Fibroblast of mammary gland (primary cell): ENCODE data around the gene MSI1.

Experiments used
- DNase-seq: peaks from one replicate; pipeline ENCODE4 v3.0.0-alpha.2; 2010; ENCODE audit warnings: low read depth
- H3K4me3 ChIP-seq: 2 replicates; pipeline ENCODE4 v1.5.1; 2011; ENCODE audit warnings: low read depth, mild to moderate bottlenecking, low read length, moderate library complexity; ENCODE audit not compliant: control insufficient read depth
- CTCF ChIP-seq: conservative IDR thresholded peaks from 2 replicates; pipeline ENCODE4 v1.5.1; 2011; ENCODE audit warnings: low read depth, low read length, inconsistent platforms; ENCODE audit not compliant: control insufficient read depth, insufficient read depth

Gene MSI1

DNA sequence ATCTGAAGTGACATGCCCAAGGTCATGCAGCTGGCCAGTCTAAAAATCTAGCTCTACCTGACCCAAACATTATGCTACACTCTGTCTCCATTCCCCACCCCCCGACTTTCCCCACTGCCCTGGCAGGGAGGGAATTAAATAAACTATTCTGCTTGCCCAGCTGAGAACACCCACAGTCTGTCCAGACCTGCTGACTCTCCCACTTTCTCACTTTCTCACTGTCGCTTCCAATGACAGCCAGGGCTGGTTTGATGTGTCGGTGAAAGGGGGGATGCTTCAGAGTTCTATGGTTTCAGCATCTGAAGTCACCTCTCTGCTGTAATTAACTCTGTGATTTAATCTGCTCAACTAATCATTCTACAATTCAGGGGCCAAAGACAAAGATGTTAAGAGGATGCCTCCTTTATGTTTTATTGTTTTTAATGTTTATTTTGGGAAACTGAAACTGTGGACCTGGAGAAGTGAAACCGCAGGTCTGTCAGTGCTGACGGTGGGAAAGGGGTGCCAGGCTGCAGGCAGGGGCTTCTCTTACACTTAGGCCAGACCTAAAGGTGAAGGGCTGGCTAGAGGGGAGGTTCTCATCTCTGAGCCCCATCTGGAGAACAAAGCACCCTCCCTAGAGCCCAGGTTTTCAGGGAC lies 8.1 kb upstream of the MSI1 start:
- H3K4me3 ChIP-seq = no peak overlapping the region
- TF ChIP-seq CTCF = no peak
- DNase-seq = no peak

DNA sequence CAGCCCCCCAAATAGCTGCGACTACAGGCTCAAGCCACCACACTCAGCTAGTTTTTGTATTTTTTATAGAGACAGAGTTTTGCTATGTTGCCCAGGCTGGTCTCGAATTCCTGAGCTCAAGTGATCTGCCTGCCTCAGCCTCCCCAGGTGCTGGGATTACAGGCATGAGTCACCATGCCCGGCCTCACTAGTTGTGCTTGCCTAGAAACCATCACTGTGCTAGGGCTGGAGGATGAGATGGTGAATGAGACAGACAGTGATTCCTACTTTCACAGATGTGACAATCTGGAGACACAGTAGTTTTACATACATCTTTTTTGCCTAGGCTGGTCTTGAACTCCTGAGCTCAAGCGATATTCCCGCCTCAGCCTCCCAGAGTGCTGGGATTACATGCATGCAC lies 7.5 kb upstream of the MSI1 start:
- no peak for DNase-seq
- TF ChIP-seq CTCF = no peak
- no peak overlapping the region for H3K4me3 ChIP-seq

DNA sequence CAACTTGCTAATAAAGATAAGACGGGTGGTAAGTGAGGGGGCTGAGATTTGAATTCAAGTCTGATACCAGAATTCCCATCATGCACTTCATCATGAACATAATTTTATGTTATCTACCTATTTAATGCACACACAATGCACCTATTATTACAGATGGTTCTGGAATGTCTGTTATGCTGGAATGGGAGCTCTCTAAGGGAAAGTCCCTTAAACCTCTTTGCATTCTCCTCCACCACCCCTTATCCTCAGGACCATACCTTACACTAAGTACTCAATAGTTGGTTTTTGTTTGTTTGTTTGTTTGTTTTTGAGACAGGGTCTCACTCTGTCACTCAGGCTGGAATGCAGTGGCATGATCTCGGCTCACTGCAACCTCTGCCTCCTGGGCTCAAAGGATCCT lies 7.0 kb upstream of the MSI1 start:
- no peak for DNase-seq
- no peak overlapping the region for H3K4me3 ChIP-seq
- TF ChIP-seq CTCF = no peak

- H3K4me3 ChIP-seq = no peak overlapping the region
- no peak for DNase-seq
- TF ChIP-seq CTCF = no peak
Observed at GRCh38 chr12:120373683-120374082, 4.7 kb upstream of the MSI1 start.

- no peak for DNase-seq
- no peak for TF ChIP-seq CTCF
- H3K4me3 ChIP-seq = no peak overlapping the region
Observed at GRCh38 chr12:120370343-120371243, 1.6 kb upstream of the MSI1 start.

DNA sequence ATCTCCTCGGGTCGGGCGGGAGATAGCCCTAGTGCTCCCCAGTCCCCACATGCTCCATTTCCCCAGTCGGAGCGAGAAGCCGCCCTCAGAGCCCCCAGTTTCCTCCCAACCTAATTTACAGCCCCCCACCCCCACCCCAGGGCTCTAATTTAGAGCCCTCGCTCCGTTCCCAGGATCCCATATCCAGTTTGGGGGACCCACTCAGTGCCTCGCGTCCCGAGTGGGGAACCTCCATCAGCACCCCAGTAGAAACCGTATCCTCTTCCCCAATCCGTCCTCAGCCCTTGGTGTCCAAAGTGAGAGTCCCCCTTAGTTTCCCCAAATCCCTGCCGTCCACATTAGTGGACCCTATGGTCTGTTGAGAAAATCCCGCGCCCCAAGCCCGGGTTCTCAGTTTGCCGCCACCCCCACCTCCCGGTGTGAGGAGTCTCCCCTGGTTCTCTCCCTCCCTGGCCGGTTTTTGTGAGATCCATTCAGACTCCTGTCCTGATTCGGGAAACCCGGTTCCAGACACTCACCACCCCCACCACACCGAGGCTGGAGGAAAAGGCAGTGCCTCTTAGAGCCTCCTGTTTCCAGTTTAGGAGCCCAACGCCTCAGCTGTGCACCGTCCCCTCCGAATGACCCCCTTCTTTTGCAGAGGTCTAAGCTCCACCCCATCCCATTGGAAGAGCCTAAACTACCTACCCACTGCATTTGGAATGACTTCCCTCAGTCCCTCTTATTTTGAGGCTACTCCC lies 809 bp upstream of the MSI1 start:
- H3K4me3 ChIP-seq = no peak overlapping the region
- no peak for DNase-seq
- no peak for TF ChIP-seq CTCF
